ENCODE results near the gene PHACTR1.

- no peak for TF ChIP-seq POLR2AphosphoS5 (IDR thresholded peaks at IDR 0.05; ENCODE audit: borderline replicate concordance, low read depth, low read length)
- no peak for TF ChIP-seq EZH2 (IDR thresholded peaks at IDR 0.05)
- TF ChIP-seq FOXP2 (optimal IDR thresholded peaks at IDR 0.05; ENCODE audit: control extremely low read depth, extremely low read length, insufficient read depth): no peak
Measured at GRCh38 chr6:13125841-13126240, 409.3 kb downstream of the PHACTR1 start.

All from SK-N-MC (cell line).